ENCODE data around the gene ZAP70.

ZAP70 gene

GRCh38 chr2:97745474-97746174 is 32.2 kb downstream of the ZAP70 start:
- in situ Hi-C loops (cut with HindIII; ENCODE audit: low pct_ligation_motif_present, low sequenced_read_pairs) = no loop called here
- H3K36me3 ChIP-seq (replicated peaks) = no peaks in the 10 kb centered on the region
- H3K27me3 ChIP-seq (replicated peaks) = no peaks in the 10 kb centered on the region
- no peak for TF ChIP-seq CTCF (IDR thresholded peaks at IDR 0.05; ENCODE audit: low read depth, low read length, missing control alignments)
- DNase-seq = no peak
- no peak overlapping the region for H3K4me3 ChIP-seq (ENCODE audit: low read depth, low read length)
- H3K27ac ChIP-seq = no peak overlapping the region

- no peaks in the 10 kb centered on the region for H3K27me3 ChIP-seq (replicated peaks)
- DNase-seq = no peak
- in situ Hi-C loops (cut with HindIII; ENCODE audit: low pct_ligation_motif_present, low sequenced_read_pairs) = no loop called here
- no peak for TF ChIP-seq CTCF (IDR thresholded peaks at IDR 0.05; ENCODE audit: low read depth, low read length, missing control alignments)
- H3K4me3 ChIP-seq (ENCODE audit: low read depth, low read length) = no peak overlapping the region
- no peaks in the 10 kb centered on the region for H3K36me3 ChIP-seq (replicated peaks)
- no peak overlapping the region for H3K27ac ChIP-seq
Observed at GRCh38 chr2:97747285-97747684, 33.9 kb downstream of the ZAP70 start.

- no peaks in the 10 kb centered on the region for H3K36me3 ChIP-seq (replicated peaks)
- TF ChIP-seq CTCF (IDR thresholded peaks at IDR 0.05; ENCODE audit: low read depth, low read length, missing control alignments) = no peak
- H3K27me3 ChIP-seq (replicated peaks) = no peaks in the 10 kb centered on the region
- H3K4me3 ChIP-seq (ENCODE audit: low read depth, low read length) = no peak overlapping the region
- H3K27ac ChIP-seq = no peak overlapping the region
- in situ Hi-C loops (cut with HindIII; ENCODE audit: low pct_ligation_motif_present, low sequenced_read_pairs) = no loop called here
- no peak for DNase-seq
Observed at GRCh38 chr2:97747716-97748115, 34.3 kb downstream of the ZAP70 start.

- Histone ChIP-seq H3K27me3 (replicated peaks) (no peaks in the 10 kb centered on the region), H3K4me3 (ENCODE audit: low read depth, low read length) (no peak overlapping the region), H3K27ac (no peak overlapping the region), H3K36me3 (replicated peaks) (no peaks in the 10 kb centered on the region)
- no peak for DNase-seq
- in situ Hi-C loops (cut with HindIII; ENCODE audit: low pct_ligation_motif_present, low sequenced_read_pairs) = no loop called here
- no peak for TF ChIP-seq CTCF (IDR thresholded peaks at IDR 0.05; ENCODE audit: low read depth, low read length, missing control alignments)
Observed at GRCh38 chr2:97749581-97749980, 36.2 kb downstream of the ZAP70 start.

- no peak overlapping the region for H3K4me3 ChIP-seq (ENCODE audit: low read depth, low read length)
- no peak for DNase-seq
- no peak for TF ChIP-seq CTCF (IDR thresholded peaks at IDR 0.05; ENCODE audit: low read depth, low read length, missing control alignments)
- H3K36me3 ChIP-seq (replicated peaks) = no peaks in the 10 kb centered on the region
- no peak overlapping the region for H3K27ac ChIP-seq
- in situ Hi-C loops (cut with HindIII; ENCODE audit: low pct_ligation_motif_present, low sequenced_read_pairs) = no loop called here
- no peaks in the 10 kb centered on the region for H3K27me3 ChIP-seq (replicated peaks)
Observed at GRCh38 chr2:97750017-97750416, 36.6 kb downstream of the ZAP70 start.

- no peak for TF ChIP-seq CTCF (IDR thresholded peaks at IDR 0.05; ENCODE audit: low read depth, low read length, missing control alignments)
- peaks cover 3% of the 10 kb centered on the region for H3K36me3 ChIP-seq (replicated peaks)
Observed at GRCh38 chr2:97751752-97752151, 38.4 kb downstream of the ZAP70 start.

More at GRCh38 chr2:97751752-97752151, 38.4 kb downstream of the ZAP70 start:
- DNase-seq = no peak
- H3K4me3 ChIP-seq (ENCODE audit: low read depth, low read length) = no peak overlapping the region
- in situ Hi-C loops (cut with HindIII; ENCODE audit: low pct_ligation_motif_present, low sequenced_read_pairs) = no loop called here
- no peaks in the 10 kb centered on the region for H3K27me3 ChIP-seq (replicated peaks)
- no peak overlapping the region for H3K27ac ChIP-seq
